ENCODE data around the gene GLIS1.

DNA sequence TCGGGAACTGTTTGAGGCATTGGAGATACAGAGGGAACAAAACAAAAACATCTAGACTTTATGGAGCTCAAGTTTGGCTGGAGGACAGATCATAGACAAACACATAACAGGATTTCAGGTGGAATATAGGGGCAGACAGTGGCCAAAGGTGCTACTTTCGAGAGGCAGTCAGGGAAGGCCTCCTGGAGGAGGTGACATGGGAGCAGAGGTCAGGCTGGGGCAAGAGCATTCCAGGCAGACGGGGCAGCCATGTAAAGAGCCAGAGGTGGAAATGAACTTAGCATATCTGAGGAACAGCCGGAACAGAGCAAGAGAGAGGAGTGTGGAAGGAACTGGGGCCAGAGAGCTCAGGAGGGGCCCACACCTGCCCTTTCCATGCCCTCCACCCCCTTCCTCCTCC, 157.5 kb downstream of the GLIS1 start:
- TF ChIP-seq POLR2A (IDR thresholded peaks at IDR 0.05) = no peak
- TF ChIP-seq, protein P1, sequence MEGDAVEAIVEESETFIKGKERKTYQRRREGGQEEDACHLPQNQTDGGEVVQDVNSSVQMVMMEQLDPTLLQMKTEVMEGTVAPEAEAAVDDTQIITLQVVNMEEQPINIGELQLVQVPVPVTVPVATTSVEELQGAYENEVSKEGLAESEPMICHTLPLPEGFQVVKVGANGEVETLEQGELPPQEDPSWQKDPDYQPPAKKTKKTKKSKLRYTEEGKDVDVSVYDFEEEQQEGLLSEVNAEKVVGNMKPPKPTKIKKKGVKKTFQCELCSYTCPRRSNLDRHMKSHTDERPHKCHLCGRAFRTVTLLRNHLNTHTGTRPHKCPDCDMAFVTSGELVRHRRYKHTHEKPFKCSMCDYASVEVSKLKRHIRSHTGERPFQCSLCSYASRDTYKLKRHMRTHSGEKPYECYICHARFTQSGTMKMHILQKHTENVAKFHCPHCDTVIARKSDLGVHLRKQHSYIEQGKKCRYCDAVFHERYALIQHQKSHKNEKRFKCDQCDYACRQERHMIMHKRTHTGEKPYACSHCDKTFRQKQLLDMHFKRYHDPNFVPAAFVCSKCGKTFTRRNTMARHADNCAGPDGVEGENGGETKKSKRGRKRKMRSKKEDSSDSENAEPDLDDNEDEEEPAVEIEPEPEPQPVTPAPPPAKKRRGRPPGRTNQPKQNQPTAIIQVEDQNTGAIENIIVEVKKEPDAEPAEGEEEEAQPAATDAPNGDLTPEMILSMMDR (IDR thresholded peaks at IDR 0.05) = no peak
- no peak for TF ChIP-seq EP300 (IDR thresholded peaks at IDR 0.05)

Measured in ovary (tissue), 3 donors.